ENCODE data around the gene COL13A1. TPM values are rescaled to one million over a fixed set of nuclear protein-coding genes. Genes with fewer than 3 reads are reported as not detected.

Gene COL13A1
- polyA plus RNA-seq, 1 experiment = 11.9 TPM

DNA sequence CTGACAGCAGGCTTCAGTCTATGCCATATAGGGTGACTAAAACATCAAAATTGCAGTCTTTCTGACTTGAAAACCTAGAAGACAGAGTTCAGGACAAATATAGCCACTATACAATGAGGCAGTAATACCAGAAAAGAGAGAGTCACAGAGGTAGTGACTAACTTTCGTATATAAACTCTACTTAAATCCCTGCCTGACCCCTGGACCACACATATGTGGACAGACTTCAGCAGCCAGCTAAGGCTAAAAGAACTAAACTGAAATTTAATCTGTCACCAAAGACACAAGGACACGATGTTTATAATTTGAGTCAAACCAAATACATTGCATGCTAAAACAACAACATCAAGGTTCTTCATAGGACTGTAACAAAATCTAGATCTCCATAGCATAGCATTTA, 186.4 kb downstream of the COL13A1 start:
- TF ChIP-seq, protein P1, sequence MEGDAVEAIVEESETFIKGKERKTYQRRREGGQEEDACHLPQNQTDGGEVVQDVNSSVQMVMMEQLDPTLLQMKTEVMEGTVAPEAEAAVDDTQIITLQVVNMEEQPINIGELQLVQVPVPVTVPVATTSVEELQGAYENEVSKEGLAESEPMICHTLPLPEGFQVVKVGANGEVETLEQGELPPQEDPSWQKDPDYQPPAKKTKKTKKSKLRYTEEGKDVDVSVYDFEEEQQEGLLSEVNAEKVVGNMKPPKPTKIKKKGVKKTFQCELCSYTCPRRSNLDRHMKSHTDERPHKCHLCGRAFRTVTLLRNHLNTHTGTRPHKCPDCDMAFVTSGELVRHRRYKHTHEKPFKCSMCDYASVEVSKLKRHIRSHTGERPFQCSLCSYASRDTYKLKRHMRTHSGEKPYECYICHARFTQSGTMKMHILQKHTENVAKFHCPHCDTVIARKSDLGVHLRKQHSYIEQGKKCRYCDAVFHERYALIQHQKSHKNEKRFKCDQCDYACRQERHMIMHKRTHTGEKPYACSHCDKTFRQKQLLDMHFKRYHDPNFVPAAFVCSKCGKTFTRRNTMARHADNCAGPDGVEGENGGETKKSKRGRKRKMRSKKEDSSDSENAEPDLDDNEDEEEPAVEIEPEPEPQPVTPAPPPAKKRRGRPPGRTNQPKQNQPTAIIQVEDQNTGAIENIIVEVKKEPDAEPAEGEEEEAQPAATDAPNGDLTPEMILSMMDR (IDR thresholded peaks at IDR 0.05; ENCODE audit: insufficient read depth, low read depth, low read length) = no peak
- H3K36me3 ChIP-seq (ENCODE audit: control insufficient read depth, insufficient read depth, low read length) = no peaks in the 10 kb centered on the region
- DNase-seq (ENCODE audit: low read depth) = no peak
- peaks cover 4% of the 10 kb centered on the region for H3K27me3 ChIP-seq (ENCODE audit: control insufficient read depth, insufficient read depth, low read length)
- CTCF ChIA-PET = no interaction called here
- H3K4me3 ChIP-seq (ENCODE audit: low read depth, low read length) = no peak overlapping the region
- POLR2A ChIA-PET = no interaction called here

- ChIA-PET POLR2A (no interaction called here), CTCF (no interaction called here)
- H3K4me3 ChIP-seq (ENCODE audit: low read depth, low read length) = no peak overlapping the region
- H3K36me3 ChIP-seq (ENCODE audit: control insufficient read depth, insufficient read depth, low read length) = no peaks in the 10 kb centered on the region
- no peak for DNase-seq (ENCODE audit: low read depth)
- peaks cover 8% of the 10 kb centered on the region for H3K27me3 ChIP-seq (ENCODE audit: control insufficient read depth, insufficient read depth, low read length)
- TF ChIP-seq, protein P1 (IDR thresholded peaks at IDR 0.05; ENCODE audit: insufficient read depth, low read depth, low read length) = no peak
These were observed 189.4 kb downstream of the COL13A1 start for GRCh38 chr10:69991151-69991550.

GRCh38 chr10:69994262-69994661, 192.6 kb downstream of the COL13A1 start:
- POLR2A ChIA-PET = interaction anchor here (0.6 kb wide), 1 partner anchor 28 kb away, joined by 3 read pairs; no protein-coding TSS in a partner anchor
- CTCF ChIA-PET = interaction anchor here (0.8 kb wide), 1 partner anchor 93 kb away, joined by 3 read pairs; no protein-coding TSS in a partner anchor
- Histone ChIP-seq H3K27me3 (ENCODE audit: control insufficient read depth, insufficient read depth, low read length) (peaks cover 9% of the 10 kb centered on the region), H3K4me3 (ENCODE audit: low read depth, low read length) (no peak overlapping the region), H3K36me3 (ENCODE audit: control insufficient read depth, insufficient read depth, low read length) (no peaks in the 10 kb centered on the region)
- TF ChIP-seq, protein P1 (IDR thresholded peaks at IDR 0.05; ENCODE audit: insufficient read depth, low read depth, low read length) = no peak
- no peak for DNase-seq (ENCODE audit: low read depth)

- no peak for DNase-seq (ENCODE audit: low read depth)
- POLR2A ChIA-PET = no interaction called here
- Histone ChIP-seq H3K4me3 (ENCODE audit: low read depth, low read length) (no peak overlapping the region), H3K27me3 (ENCODE audit: control insufficient read depth, insufficient read depth, low read length) (peaks cover 11% of the 10 kb centered on the region), H3K36me3 (ENCODE audit: control insufficient read depth, insufficient read depth, low read length) (no peaks in the 10 kb centered on the region)
- CTCF ChIA-PET = interaction anchor here (0.8 kb wide), 1 partner anchor 10 kb away, joined by 4 read pairs; no protein-coding TSS in a partner anchor
- TF ChIP-seq, protein P1 (IDR thresholded peaks at IDR 0.05; ENCODE audit: insufficient read depth, low read depth, low read length) = no peak
These were observed 194.9 kb downstream of the COL13A1 start for GRCh38 chr10:69996611-69997010.

DNA sequence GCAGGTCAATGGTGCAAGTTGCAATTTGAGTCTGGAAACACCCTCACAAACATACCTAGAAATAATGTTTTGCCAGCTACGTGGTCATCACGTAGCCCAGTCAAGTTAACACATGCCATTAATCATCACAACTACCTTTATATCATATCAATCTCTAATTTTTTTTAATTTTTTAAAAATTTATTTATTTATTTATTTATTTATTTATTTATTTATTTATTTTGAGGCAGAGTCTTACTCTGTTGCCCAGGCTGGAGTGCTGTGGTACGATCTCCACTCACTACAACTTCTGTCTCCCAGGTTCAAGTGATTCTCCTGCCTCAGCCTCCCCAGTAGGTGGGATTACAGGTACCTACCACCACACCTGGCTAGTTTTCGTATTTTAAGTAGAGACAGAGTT, 198.6 kb downstream of the COL13A1 start:
- ChIA-PET CTCF (no interaction called here), POLR2A (no interaction called here)
- TF ChIP-seq, protein P1 (IDR thresholded peaks at IDR 0.05; ENCODE audit: insufficient read depth, low read depth, low read length) = no peak
- no peak for DNase-seq (ENCODE audit: low read depth)
- no peaks in the 10 kb centered on the region for H3K36me3 ChIP-seq (ENCODE audit: control insufficient read depth, insufficient read depth, low read length)
- H3K4me3 ChIP-seq (ENCODE audit: low read depth, low read length) = no peak overlapping the region
- peaks cover 9% of the 10 kb centered on the region for H3K27me3 ChIP-seq (ENCODE audit: control insufficient read depth, insufficient read depth, low read length)

Data from BJ (cell line).